Tibial nerve (tissue), 4 donors: ENCODE data around the gene SLC38A3. TPM values are rescaled to one million over a fixed set of nuclear protein-coding genes. Genes with fewer than 3 reads are reported as not detected.

Experiments
- DNase-seq, 2 donors: peaks; one replicate each; pipeline ENCODE4 v3.0.0-alpha.2; 2019; ENCODE audit warnings: low spot score in 2 of 2
- H3K27ac ChIP-seq, 4 donors: fragments of 200-600 bp; sonication (generic) in 3 of 4; one replicate each; pipeline ENCODE4 v1.5.1; 2017 to 2019; ENCODE audit warnings: mild to moderate bottlenecking in 1 of 4
- H3K27me3 ChIP-seq, 2 donors: fragments of 200-600 bp; sonication (generic) in 1 of 2; one replicate each; pipeline versions ENCODE4 v1.5.1 to v1.6.0; 2017 to 2019
- H3K36me3 ChIP-seq, 3 donors: fragments of 200-600 bp; sonication (generic); one replicate each; pipeline ENCODE4 v1.5.1; 2018 to 2019
- H3K4me1 ChIP-seq, 4 donors: fragments of 200-600 bp; sonication (generic) in 3 of 4; one replicate each; pipeline ENCODE4 v1.5.1; 2017 to 2019
- H3K4me3 ChIP-seq, 4 donors: fragments of 200-600 bp; sonication (generic) in 3 of 4; one replicate each; pipeline ENCODE4 v1.5.1; 2017 to 2019; ENCODE audit warnings: mild to moderate bottlenecking in 1 of 4, moderate library complexity in 1 of 4
- H3K9me3 ChIP-seq, 4 donors: fragments of 200-600 bp; sonication (generic) in 3 of 4; one replicate each; pipeline ENCODE4 v1.5.1; 2017 to 2019
- EP300 ChIP-seq, 2 donors: sonication (generic); formaldehyde crosslinking; IDR thresholded peaks; one replicate each; pipeline ENCODE4 v1.6.1; 2017; ENCODE audit warnings: antibody characterized with exemption in 2 of 2, mild to moderate bottlenecking in 1 of 2
- POLR2A ChIP-seq, 2 donors: fragments of 450-650 bp; IDR thresholded peaks; one replicate each; pipeline ENCODE4 v1.6.1; 2017; ENCODE audit warnings: antibody characterized with exemption in 2 of 2, mild to moderate bottlenecking in 2 of 2, moderate library complexity in 2 of 2
- WGBS, 2 donors: methylation state at CpG; one replicate each; pipeline ENCODE4 v1.1.5; 2018; 5-methylcytosine and 5-hydroxymethylcytosine counted together
- total RNA-seq, 4 donors: library from RNA; depleted of rRNA; stranded (reverse); fragments of >200 nt; gene quantifications; one replicate each; pipeline ENCODE4 v1.1.0, GENCODE V29; 2016
- TF ChIP-seq, protein P1 (sequence below), 5 experiments: fragments of 200-600 bp in 3 of 5; fragments of 450-650 bp in 2 of 5; sonication (generic) in 3 of 5; IDR thresholded peaks; one replicate each; pipeline ENCODE4 v1.5.1; 2016 to 2019; ENCODE audit warnings: antibody characterized with exemption in 5 of 5, mild to moderate bottlenecking in 3 of 5, moderate library complexity in 2 of 5

Gene SLC38A3
- total RNA-seq, 4 donors from 2014 or later: 0.21 to 8.1 (median 1.5) TPM

- WGBS, 2 donors: 74 to 82% methylated on average over 18 to 27 of the region's 29 CpGs
- Histone ChIP-seq H3K9me3 (no peaks in the 10 kb centered on the region), H3K4me1 (peaks cover 0 to 20% (median 3%) of the 10 kb centered on the region in 4 donors), H3K36me3 (no peaks in the 10 kb centered on the region), H3K4me3 (no peak overlapping the region), H3K27me3 (no peaks in the 10 kb centered on the region), H3K27ac (no peak overlapping the region)
- TF ChIP-seq POLR2A (IDR thresholded peaks at IDR 0.05) (no peak), EP300 (IDR thresholded peaks at IDR 0.05) (no peak)
- TF ChIP-seq, protein P1, sequence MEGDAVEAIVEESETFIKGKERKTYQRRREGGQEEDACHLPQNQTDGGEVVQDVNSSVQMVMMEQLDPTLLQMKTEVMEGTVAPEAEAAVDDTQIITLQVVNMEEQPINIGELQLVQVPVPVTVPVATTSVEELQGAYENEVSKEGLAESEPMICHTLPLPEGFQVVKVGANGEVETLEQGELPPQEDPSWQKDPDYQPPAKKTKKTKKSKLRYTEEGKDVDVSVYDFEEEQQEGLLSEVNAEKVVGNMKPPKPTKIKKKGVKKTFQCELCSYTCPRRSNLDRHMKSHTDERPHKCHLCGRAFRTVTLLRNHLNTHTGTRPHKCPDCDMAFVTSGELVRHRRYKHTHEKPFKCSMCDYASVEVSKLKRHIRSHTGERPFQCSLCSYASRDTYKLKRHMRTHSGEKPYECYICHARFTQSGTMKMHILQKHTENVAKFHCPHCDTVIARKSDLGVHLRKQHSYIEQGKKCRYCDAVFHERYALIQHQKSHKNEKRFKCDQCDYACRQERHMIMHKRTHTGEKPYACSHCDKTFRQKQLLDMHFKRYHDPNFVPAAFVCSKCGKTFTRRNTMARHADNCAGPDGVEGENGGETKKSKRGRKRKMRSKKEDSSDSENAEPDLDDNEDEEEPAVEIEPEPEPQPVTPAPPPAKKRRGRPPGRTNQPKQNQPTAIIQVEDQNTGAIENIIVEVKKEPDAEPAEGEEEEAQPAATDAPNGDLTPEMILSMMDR (IDR thresholded peaks at IDR 0.05): no peak
- DNase-seq: no peak
Measured at GRCh38 chr3:50173685-50174516, 31.2 kb upstream of the SLC38A3 start.

- H3K27me3 ChIP-seq: no peaks in the 10 kb centered on the region
- DNase-seq: no peak
- H3K36me3 ChIP-seq: no peaks in the 10 kb centered on the region
- no peak overlapping the region for H3K4me3 ChIP-seq
- H3K27ac ChIP-seq: no peak overlapping the region
- H3K4me1 ChIP-seq: peaks cover 0 to 14% (median 3%) of the 10 kb centered on the region in 4 donors
- 90 to 100% methylated on average over 3 to 7 of the region's 7 CpGs for WGBS, 2 donors
- no peaks in the 10 kb centered on the region for H3K9me3 ChIP-seq
- TF ChIP-seq, protein P1 (IDR thresholded peaks at IDR 0.05): no peak
- no peak for TF ChIP-seq EP300 (IDR thresholded peaks at IDR 0.05)
Measured at GRCh38 chr3:50174517-50174895, 30.6 kb upstream of the SLC38A3 start.

- no peak for DNase-seq
- Histone ChIP-seq H3K27me3 (no peaks in the 10 kb centered on the region), H3K36me3 (no peaks in the 10 kb centered on the region), H3K27ac (no peak overlapping the region), H3K4me3 (no peak overlapping the region), H3K9me3 (no peaks in the 10 kb centered on the region), H3K4me1 (peaks cover 0 to 14% (median 3%) of the 10 kb centered on the region in 4 donors)
- TF ChIP-seq EP300 (IDR thresholded peaks at IDR 0.05) (no peak), POLR2A (IDR thresholded peaks at IDR 0.05) (no peak)
- TF ChIP-seq, protein P1 (IDR thresholded peaks at IDR 0.05): no peak
- WGBS, 2 donors: 93 to 96% methylated on average over 14 to 17 of the region's 17 CpGs
Measured at GRCh38 chr3:50174947-50175524, 30.0 kb upstream of the SLC38A3 start.

- Histone ChIP-seq H3K9me3 (no peaks in the 10 kb centered on the region), H3K27ac (no peak overlapping the region), H3K36me3 (no peaks in the 10 kb centered on the region), H3K27me3 (no peaks in the 10 kb centered on the region), H3K4me3 (no peak overlapping the region), H3K4me1 (peaks cover 0 to 11% (median 3%) of the 10 kb centered on the region in 4 donors)
- WGBS, 2 donors: 11 to 34% methylated on average over 2 of the region's 2 CpGs
- TF ChIP-seq EP300 (IDR thresholded peaks at IDR 0.05) (no peak), POLR2A (IDR thresholded peaks at IDR 0.05) (no peak)
- TF ChIP-seq, protein P1 (IDR thresholded peaks at IDR 0.05): no peak
- DNase-seq: peak; percentile 32 to 41
Measured at GRCh38 chr3:50177346-50177745, 27.7 kb upstream of the SLC38A3 start.

DNA sequence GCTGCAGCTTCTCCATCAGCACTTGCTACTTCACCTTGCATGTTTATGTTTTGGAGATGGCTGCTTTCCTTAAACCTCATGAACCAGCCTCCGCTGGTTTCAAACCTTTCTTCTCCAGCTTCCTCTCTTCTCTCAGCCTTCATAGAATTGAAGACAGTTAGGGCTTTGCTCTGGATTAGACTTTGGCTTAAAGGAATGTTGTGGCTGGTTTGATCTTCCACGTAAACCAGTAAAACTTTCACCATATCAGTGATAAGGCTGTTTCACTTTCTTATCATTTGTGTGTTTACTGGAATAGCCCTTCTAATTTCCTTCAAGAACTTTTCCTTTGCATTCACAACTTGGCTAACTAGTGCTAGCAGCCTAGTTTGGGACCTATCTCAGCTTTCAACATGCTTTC, 25.4 kb upstream of the SLC38A3 start:
- WGBS, 2 donors: 59 to 91% methylated on average over 2 of the region's 2 CpGs
- H3K9me3 ChIP-seq: no peaks in the 10 kb centered on the region

More for the DNA sequence above, 25.4 kb upstream of the SLC38A3 start:
- peaks cover 0 to 9% (median 3%) of the 10 kb centered on the region in 4 donors for H3K4me1 ChIP-seq
- H3K4me3 ChIP-seq: no peak overlapping the region
- no peaks in the 10 kb centered on the region for H3K27me3 ChIP-seq
- TF ChIP-seq POLR2A (IDR thresholded peaks at IDR 0.05) (no peak), EP300 (IDR thresholded peaks at IDR 0.05) (no peak)
- TF ChIP-seq, protein P1 (IDR thresholded peaks at IDR 0.05): no peak
- no peak overlapping the region for H3K27ac ChIP-seq
- no peak for DNase-seq
- H3K36me3 ChIP-seq: no peaks in the 10 kb centered on the region
